WTC11 (cell line): Measurements from ENCODE around the gene ZCWPW1. TPM values are rescaled to one million over a fixed set of nuclear protein-coding genes. Genes with fewer than 3 reads are reported as not detected.
"Not testable (repeated sequence)": the region's sequence is repeated elsewhere in the genome, so short reads cannot be mapped to it uniquely, and the experiment has no call there.

Experiments used
- ATAC-seq: fragments of 200-7000 bp; cut with Tn5 transposase; 2 replicates; pipeline ENCODE4 v1.10.0; 2021; ENCODE audit warnings: mild to moderate bottlenecking, moderate library complexity
- CTCF ChIA-PET: fragments of 300-600 bp; sonication (Branson Sonifier 250); formaldehyde crosslinking; loops from one replicate; lab custom pipeline; 2021; ENCODE audit warnings: antibody characterized with exemption; lab: Charles Lee
- POLR2A ChIA-PET: fragments of 350-600 bp; sonication (Branson Sonifier 250); formaldehyde crosslinking; loops from one replicate; lab custom pipeline; 2021; ENCODE audit warnings: antibody characterized with exemption; lab: Charles Lee
- DNase-seq: peaks from one replicate; pipeline ENCODE4 v3.0.0; 2021; ENCODE audit warnings: low spot score
- H3K27ac Mint-ChIP-seq: 2 replicates; pipeline ENCODE4 v1.8.0; 2021; ENCODE audit warnings: mixed read lengths
- H3K27me3 Mint-ChIP-seq: 2 replicates; pipeline ENCODE4 v1.8.0; 2021; ENCODE audit warnings: low read depth, mild to moderate bottlenecking, moderate library complexity, mixed read lengths
- H3K36me3 Mint-ChIP-seq: 2 replicates; pipeline ENCODE4 v1.8.0; 2021; ENCODE audit warnings: mixed read lengths
- H3K4me1 Mint-ChIP-seq: 2 replicates; pipeline ENCODE4 v1.8.0; 2022; ENCODE audit warnings: mixed read lengths
- H3K4me3 Mint-ChIP-seq: 2 replicates; pipeline ENCODE4 v1.8.0; 2021; ENCODE audit warnings: mild to moderate bottlenecking, moderate library complexity, mixed read lengths
- H3K9me3 Mint-ChIP-seq: 2 replicates; pipeline ENCODE4 v1.8.0; 2021; ENCODE audit warnings: mixed read lengths
- ATF3 ChIP-seq: sonication (generic); formaldehyde crosslinking; conservative IDR thresholded peaks from 2 replicates; pipeline ENCODE4 v1.8.1; 2022; ENCODE audit warnings: mild to moderate bottlenecking, missing genetic modification reagents
- GTF2I ChIP-seq: fragments of 250-450 bp; sonication (Bioruptor Pico); conservative IDR thresholded peaks from 2 replicates; pipeline ENCODE4 v1.4.0; 2021; ENCODE audit warnings: mild to moderate bottlenecking
- HMGXB4 ChIP-seq: sonication (generic); formaldehyde crosslinking; IDR thresholded peaks from 2 replicates; pipeline ENCODE4 v1.8.1; 2023; ENCODE audit warnings: mild to moderate bottlenecking, moderate library complexity, missing genetic modification reagents
- MLX ChIP-seq: sonication (generic); formaldehyde crosslinking; IDR thresholded peaks from 2 replicates; pipeline ENCODE4 v1.8.1; 2023; ENCODE audit warnings: mild to moderate bottlenecking, missing genetic modification reagents, moderate library complexity
- PRDM15 ChIP-seq: sonication (generic); formaldehyde crosslinking; IDR thresholded peaks from 2 replicates; pipeline ENCODE4 v1.8.0; 2022; ENCODE audit warnings: missing genetic modification reagents
- SMAD3 ChIP-seq: sonication (generic); formaldehyde crosslinking; IDR thresholded peaks from 2 replicates; pipeline ENCODE4 v1.8.0; 2022; ENCODE audit warnings: missing genetic modification reagents, mild to moderate bottlenecking, borderline replicate concordance
- SOX15 ChIP-seq: fragments of 250-450 bp; sonication (Bioruptor Pico); IDR thresholded peaks from 2 replicates; pipeline ENCODE4 v1.9.0; 2021; ENCODE audit warnings: mild to moderate bottlenecking
- TCF7 ChIP-seq: sonication (generic); formaldehyde crosslinking; IDR thresholded peaks from 2 replicates; pipeline ENCODE4 v1.8.0; 2022; ENCODE audit warnings: mild to moderate bottlenecking, low read depth, missing genetic modification reagents, moderate library complexity
- ZNF138 ChIP-seq: sonication (generic); formaldehyde crosslinking; conservative IDR thresholded peaks from 2 replicates; pipeline ENCODE4 v1.8.1; 2022; ENCODE audit warnings: mild to moderate bottlenecking, moderate library complexity, missing genetic modification reagents
- ZNF232 ChIP-seq: sonication (generic); formaldehyde crosslinking; IDR thresholded peaks from 2 replicates; pipeline ENCODE4 v1.8.0; 2022; ENCODE audit warnings: mild to moderate bottlenecking, missing genetic modification reagents
- ZNF281 ChIP-seq: sonication (generic); formaldehyde crosslinking; IDR thresholded peaks from 2 replicates; pipeline ENCODE4 v1.8.0; 2023; ENCODE audit warnings: mild to moderate bottlenecking, missing genetic modification reagents
- ZNF317 ChIP-seq: sonication (generic); formaldehyde crosslinking; IDR thresholded peaks from 2 replicates; pipeline ENCODE4 v1.8.1; 2023; ENCODE audit warnings: low read depth, mild to moderate bottlenecking, moderate library complexity, missing genetic modification reagents, borderline replicate concordance
- ZSCAN18 ChIP-seq: fragments of 250-450 bp; sonication (Bioruptor Pico); IDR thresholded peaks from 2 replicates; pipeline ENCODE4 v2.1.2; 2022; ENCODE audit warnings: mild to moderate bottlenecking, moderate library complexity
- total RNA-seq: library from RNA; stranded (reverse); gene quantifications from 3 replicates; pipeline ENCODE4 v1.2.3, GENCODE V29; 2021

The ZCWPW1 gene
- total RNA-seq, 1 experiment from 2014 or later: 1.4 TPM

GRCh38 chr7:100374601-100375000 lies 53.9 kb downstream of the ZCWPW1 start:
- peaks cover 39% of the 10 kb centered on the region for H3K4me1 Mint-ChIP-seq
- H3K4me3 Mint-ChIP-seq: no peak overlapping the region
- POLR2A ChIA-PET: no interaction called here

GRCh38 chr7:100373870-100374598 lies 54.5 kb downstream of the ZCWPW1 start:
- H3K36me3 Mint-ChIP-seq, H3K4me3 Mint-ChIP-seq, H3K27ac Mint-ChIP-seq, DNase-seq, H3K27me3 Mint-ChIP-seq, H3K9me3 Mint-ChIP-seq, POLR2A ChIA-PET: not testable (repeated sequence)
- ATAC-seq: peak; percentile 36
- CTCF ChIA-PET: interaction anchor here (0.8 to 1.8 kb wide), 4 partner anchors 24 to 260 kb away, joined by 3 to 6 read pairs (median 4); no protein-coding TSS in a partner anchor
- H3K4me1 Mint-ChIP-seq: peaks cover 44% of the 10 kb centered on the region

More at GRCh38 chr7:100374601-100375000, 53.9 kb downstream of the ZCWPW1 start:
- no peak for ATAC-seq
- no peak for DNase-seq
- TF ChIP-seq ZNF281 (no peak), HMGXB4 (CRISPR knock-in tag) (no peak), ZNF138 (no peak), MLX (CRISPR knock-in tag) (no peak), ATF3 (no peak), GTF2I (CRISPR knock-in tag) (no peak), SOX15 (CRISPR knock-in tag) (no peak), ZNF232 (CRISPR knock-in tag) (no peak), ZNF317 (CRISPR knock-in tag) (no peak), TCF7 (CRISPR knock-in tag) (no peak), PRDM15 (CRISPR knock-in tag) (no peak), SMAD3 (CRISPR knock-in tag) (no peak), ZSCAN18 (no peak)
- H3K9me3 Mint-ChIP-seq: no peaks in the 10 kb centered on the region
- H3K36me3 Mint-ChIP-seq: no peaks in the 10 kb centered on the region
- H3K27ac Mint-ChIP-seq: no peak overlapping the region
- CTCF ChIA-PET: interaction anchor here (0.7 to 1.8 kb wide), 4 partner anchors 19 to 33 kb away, joined by 3 to 6 read pairs (median 4); no protein-coding TSS in a partner anchor
- no peaks in the 10 kb centered on the region for H3K27me3 Mint-ChIP-seq
